Measurements from ENCODE around the gene CCL14. TPM values are rescaled to one million over a fixed set of nuclear protein-coding genes. Genes with fewer than 3 reads are reported as not detected.

CCL14 gene
- total RNA-seq, 1 donor from 2014 or later, result not detected

DNA sequence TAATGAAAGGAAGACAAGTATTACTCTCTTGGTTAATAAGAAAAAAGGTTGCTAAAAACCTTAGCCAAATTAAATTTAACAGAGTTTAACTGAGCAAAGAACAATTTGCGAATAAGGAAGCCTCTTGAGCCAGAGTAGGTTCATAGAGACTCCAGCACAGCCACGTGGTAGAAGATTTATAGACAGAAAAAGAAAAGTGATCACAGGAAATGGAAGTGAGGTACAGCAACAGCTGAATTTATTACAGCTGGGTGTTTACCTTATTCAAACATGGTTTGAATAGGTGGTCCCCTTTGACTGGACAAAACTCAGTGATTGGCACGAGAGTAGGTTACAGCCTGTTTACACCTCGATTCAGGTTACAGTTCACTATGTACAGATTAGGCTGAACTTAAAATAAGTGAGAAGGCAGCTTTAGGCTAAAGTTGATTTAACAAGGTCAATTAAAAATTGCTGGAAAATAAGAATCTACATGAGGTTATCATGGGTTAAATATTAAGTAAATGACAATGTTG is 18.1 kb upstream of the CCL14 start:
- TF ChIP-seq, protein P1, sequence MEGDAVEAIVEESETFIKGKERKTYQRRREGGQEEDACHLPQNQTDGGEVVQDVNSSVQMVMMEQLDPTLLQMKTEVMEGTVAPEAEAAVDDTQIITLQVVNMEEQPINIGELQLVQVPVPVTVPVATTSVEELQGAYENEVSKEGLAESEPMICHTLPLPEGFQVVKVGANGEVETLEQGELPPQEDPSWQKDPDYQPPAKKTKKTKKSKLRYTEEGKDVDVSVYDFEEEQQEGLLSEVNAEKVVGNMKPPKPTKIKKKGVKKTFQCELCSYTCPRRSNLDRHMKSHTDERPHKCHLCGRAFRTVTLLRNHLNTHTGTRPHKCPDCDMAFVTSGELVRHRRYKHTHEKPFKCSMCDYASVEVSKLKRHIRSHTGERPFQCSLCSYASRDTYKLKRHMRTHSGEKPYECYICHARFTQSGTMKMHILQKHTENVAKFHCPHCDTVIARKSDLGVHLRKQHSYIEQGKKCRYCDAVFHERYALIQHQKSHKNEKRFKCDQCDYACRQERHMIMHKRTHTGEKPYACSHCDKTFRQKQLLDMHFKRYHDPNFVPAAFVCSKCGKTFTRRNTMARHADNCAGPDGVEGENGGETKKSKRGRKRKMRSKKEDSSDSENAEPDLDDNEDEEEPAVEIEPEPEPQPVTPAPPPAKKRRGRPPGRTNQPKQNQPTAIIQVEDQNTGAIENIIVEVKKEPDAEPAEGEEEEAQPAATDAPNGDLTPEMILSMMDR (IDR thresholded peaks at IDR 0.05; ENCODE audit: insufficient read depth, low read depth, low read length), result no peak
- TF ChIP-seq EZH2 (IDR thresholded peaks at IDR 0.05; ENCODE audit: insufficient read depth, low read length), result no peak
- DNase-seq (ENCODE audit: low read depth) (no peak), FAIRE-seq (no peak)
- Histone ChIP-seq H3K4me1 (ENCODE audit: insufficient read depth, low read length) (no peaks in the 10 kb centered on the region), H3K9me3 (ENCODE audit: insufficient read depth, low read depth, low read length) (no peaks in the 10 kb centered on the region), H3K9ac (ENCODE audit: low read length) (no peak overlapping the region), H3K36me3 (ENCODE audit: insufficient read depth, low read length) (no peaks in the 10 kb centered on the region), H4K20me1 (ENCODE audit: insufficient read depth, low read length) (no peaks in the 10 kb centered on the region), H3K27me3 (ENCODE audit: insufficient read depth, low read length) (no peaks in the 10 kb centered on the region), H3K27ac (ENCODE audit: low read depth, low read length) (no peak overlapping the region), H3K79me2 (ENCODE audit: insufficient read depth, low read length) (no peaks in the 10 kb centered on the region), H3K4me2 (ENCODE audit: low read length) (no peak overlapping the region), H3K4me3 (ENCODE audit: insufficient read depth, low read depth, low read length) (no peak overlapping the region), H2AFZ (ENCODE audit: low read depth, low read length) (no peak overlapping the region)
- H3K27me3 Mint-ChIP-seq (ENCODE audit: low read depth, unreplicated experiment), result peaks cover 1% of the 10 kb centered on the region
- no peaks in the 10 kb centered on the region for H3K4me1 Mint-ChIP-seq (ENCODE audit: low read depth, unreplicated experiment)
- no peak overlapping the region for H3K4me3 Mint-ChIP-seq (ENCODE audit: unreplicated experiment)
- H3K27ac Mint-ChIP-seq (ENCODE audit: unreplicated experiment), result no peak overlapping the region
- no peaks in the 10 kb centered on the region for H3K36me3 Mint-ChIP-seq (ENCODE audit: low read depth, unreplicated experiment)
- H3K9me3 Mint-ChIP-seq (ENCODE audit: unreplicated experiment), result peaks cover 5% of the 10 kb centered on the region

DNA sequence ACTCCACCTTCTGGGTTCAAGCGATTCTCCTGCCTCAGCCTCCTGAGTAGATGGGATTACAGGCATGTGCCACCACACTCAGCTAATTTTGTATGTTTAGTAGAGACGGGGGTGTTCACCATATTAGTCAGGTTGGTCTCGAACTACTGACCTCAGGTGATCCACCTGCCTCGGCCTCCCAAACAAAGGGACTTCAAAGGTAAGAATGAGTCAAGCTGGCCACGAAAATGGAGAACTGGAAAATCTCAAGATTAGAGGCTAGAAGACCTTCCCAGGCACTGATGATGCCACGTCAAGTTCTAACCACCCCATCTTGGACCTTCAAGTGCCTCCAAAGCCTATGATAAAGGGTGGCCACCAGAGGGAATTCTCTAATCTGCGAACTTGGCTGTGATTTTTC is 16.1 kb upstream of the CCL14 start:
- Mint-ChIP-seq H3K27ac (ENCODE audit: unreplicated experiment) (no peak overlapping the region), H3K27me3 (ENCODE audit: low read depth, unreplicated experiment) (peaks cover 9% of the 10 kb centered on the region), H3K4me3 (ENCODE audit: unreplicated experiment) (no peak overlapping the region), H3K9me3 (ENCODE audit: unreplicated experiment) (peaks cover 3% of the 10 kb centered on the region), H3K4me1 (ENCODE audit: low read depth, unreplicated experiment) (no peaks in the 10 kb centered on the region), H3K36me3 (ENCODE audit: low read depth, unreplicated experiment) (no peaks in the 10 kb centered on the region)
- H3K27me3 ChIP-seq (ENCODE audit: insufficient read depth, low read length), result no peaks in the 10 kb centered on the region
- no peak for DNase-seq (ENCODE audit: low read depth)
- TF ChIP-seq, protein P1 (IDR thresholded peaks at IDR 0.05; ENCODE audit: insufficient read depth, low read depth, low read length), result no peak
- no peak for TF ChIP-seq EZH2 (IDR thresholded peaks at IDR 0.05; ENCODE audit: insufficient read depth, low read length)
- H3K9me3 ChIP-seq (ENCODE audit: insufficient read depth, low read depth, low read length), result no peaks in the 10 kb centered on the region
- H3K4me2 ChIP-seq (ENCODE audit: low read length), result no peak overlapping the region
- H3K79me2 ChIP-seq (ENCODE audit: insufficient read depth, low read length), result no peaks in the 10 kb centered on the region
- no peak for FAIRE-seq
- no peak overlapping the region for H2AFZ ChIP-seq (ENCODE audit: low read depth, low read length)
- H3K9ac ChIP-seq (ENCODE audit: low read length), result no peak overlapping the region
- no peak overlapping the region for H3K27ac ChIP-seq (ENCODE audit: low read depth, low read length)
- no peak overlapping the region for H3K4me3 ChIP-seq (ENCODE audit: insufficient read depth, low read depth, low read length)
- no peaks in the 10 kb centered on the region for H3K4me1 ChIP-seq (ENCODE audit: insufficient read depth, low read length)
- H4K20me1 ChIP-seq (ENCODE audit: insufficient read depth, low read length), result no peaks in the 10 kb centered on the region
- H3K36me3 ChIP-seq (ENCODE audit: insufficient read depth, low read length), result no peaks in the 10 kb centered on the region

DNA sequence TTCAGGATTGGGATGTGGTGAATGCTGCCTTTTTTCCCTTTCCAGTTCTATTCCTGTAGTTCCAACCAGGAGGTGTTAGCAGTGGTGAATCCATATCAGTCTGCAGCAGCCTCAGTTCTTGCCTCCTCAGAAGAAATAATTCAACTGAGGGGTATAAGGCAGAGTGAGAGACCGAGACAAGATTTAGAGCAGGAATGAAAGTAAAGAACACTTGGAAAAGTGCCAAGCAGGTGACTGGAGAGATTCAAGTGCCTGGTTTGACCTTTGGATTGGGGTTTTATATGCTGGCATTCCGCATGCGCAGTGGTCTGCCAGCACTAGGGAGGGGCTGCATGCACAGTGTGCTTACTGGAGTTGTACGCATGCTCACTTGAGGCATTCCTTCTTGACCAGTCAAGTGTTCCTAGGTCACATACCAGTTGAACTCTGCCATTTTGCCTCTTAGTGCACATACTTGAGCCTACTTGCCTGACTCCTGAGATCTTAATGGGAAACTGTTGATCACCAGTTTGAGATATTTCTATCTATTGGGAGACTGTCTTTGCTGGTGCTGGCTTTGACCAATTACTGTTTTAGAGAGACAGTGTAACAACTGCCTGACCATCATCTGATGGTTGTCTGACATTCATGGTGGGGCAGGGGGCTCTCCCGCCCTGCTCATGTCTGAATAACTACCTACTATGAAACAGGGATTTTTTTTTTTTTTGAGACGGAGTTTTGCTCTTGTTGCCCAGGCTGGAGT is 15.5 kb upstream of the CCL14 start:
- H3K27ac ChIP-seq (ENCODE audit: low read depth, low read length), result no peak overlapping the region
- H3K9me3 Mint-ChIP-seq (ENCODE audit: unreplicated experiment), result peaks cover 3% of the 10 kb centered on the region
- H3K79me2 ChIP-seq (ENCODE audit: insufficient read depth, low read length), result no peaks in the 10 kb centered on the region
- no peaks in the 10 kb centered on the region for H3K36me3 Mint-ChIP-seq (ENCODE audit: low read depth, unreplicated experiment)
- DNase-seq (ENCODE audit: low read depth), result no peak
- H3K36me3 ChIP-seq (ENCODE audit: insufficient read depth, low read length), result no peaks in the 10 kb centered on the region
- no peaks in the 10 kb centered on the region for H3K27me3 ChIP-seq (ENCODE audit: insufficient read depth, low read length)
- no peak for TF ChIP-seq EZH2 (IDR thresholded peaks at IDR 0.05; ENCODE audit: insufficient read depth, low read length)
- no peak overlapping the region for H3K9ac ChIP-seq (ENCODE audit: low read length)
- no peaks in the 10 kb centered on the region for H3K4me1 ChIP-seq (ENCODE audit: insufficient read depth, low read length)
- no peaks in the 10 kb centered on the region for H3K9me3 ChIP-seq (ENCODE audit: insufficient read depth, low read depth, low read length)
- peaks cover 9% of the 10 kb centered on the region for H3K27me3 Mint-ChIP-seq (ENCODE audit: low read depth, unreplicated experiment)
- no peak overlapping the region for H3K4me2 ChIP-seq (ENCODE audit: low read length)
- H3K4me3 Mint-ChIP-seq (ENCODE audit: unreplicated experiment), result no peak overlapping the region
- H3K27ac Mint-ChIP-seq (ENCODE audit: unreplicated experiment), result no peak overlapping the region
- FAIRE-seq, result no peak
- H2AFZ ChIP-seq (ENCODE audit: low read depth, low read length), result no peak overlapping the region
- no peaks in the 10 kb centered on the region for H3K4me1 Mint-ChIP-seq (ENCODE audit: low read depth, unreplicated experiment)
- no peaks in the 10 kb centered on the region for H4K20me1 ChIP-seq (ENCODE audit: insufficient read depth, low read length)
- no peak overlapping the region for H3K4me3 ChIP-seq (ENCODE audit: insufficient read depth, low read depth, low read length)

Measured in astrocyte (in vitro differentiated cells and primary cell).